ENCODE measurements around the gene TMF1.

- TF ChIP-seq RAD21 (IDR thresholded peaks at IDR 0.05 in 1 of 2, conservative IDR thresholded peaks at IDR 0.05 in 1 of 2; ENCODE audit: low read depth in 2 of 2, low read length in 2 of 2) = no peak
- TF ChIP-seq POLR2A (IDR thresholded peaks at IDR 0.05; ENCODE audit: control extremely low read depth in 1 of 2, low read depth in 2 of 2, low read length in 2 of 2) = no peak
These were observed 18.7 kb downstream of the TMF1 start for GRCh38 chr3:69033470-69033869.

Data from H1 (cell line).